CD4-positive, alpha-beta memory T cell (primary cell): ENCODE results near the gene CRABP2. TPM values are rescaled to one million over a fixed set of nuclear protein-coding genes. Genes with fewer than 3 reads are reported as not detected.

ENCODE experiments used
- polyA plus RNA-seq, 2 donors: library from polyadenylated mRNA; unstranded; fragments of 300-500 nt; fragmentation: Illumina TruSeq; gene quantifications; one replicate each; pipeline ENCODE4 v1.2.3, GENCODE V29; 2021
- total RNA-seq, 2 experiments: library from RNA; stranded (reverse); gene quantifications; one replicate each; pipeline ENCODE4 v1.2.3, GENCODE V29; 2021

CRABP2 gene
- total and polyA plus RNA-seq, 4 experiments from 2014 or later: 0.21 to 0.61 (median 0.55) TPM; not detected in 1

Other genes starting within 250 kb of the CRABP2 start
- 10 to 100 TPM; 65.0 to 69.6 TPM for gene MEF2D, start 204.8 kb downstream of the CRABP2 start, total RNA-seq
- gene MEF2D, start 204.8 kb downstream of the CRABP2 start, polyA plus RNA-seq: 10 to 100 TPM in 1 of 2 donors, 1 to 10 TPM in 1; 4.2 to 13.8 TPM
- gene IQGAP3, start 133.0 kb downstream of the CRABP2 start, total RNA-seq: not detected
- gene IQGAP3, start 133.0 kb downstream of the CRABP2 start, polyA plus RNA-seq: not detected
- under 1 TPM; 0.84 to 0.91 TPM for gene TTC24, start 125.9 kb downstream of the CRABP2 start, total RNA-seq
- gene TTC24, start 125.9 kb downstream of the CRABP2 start, polyA plus RNA-seq: under 1 TPM in 1 of 2 donors, not detected in 1; 0.12 TPM
- gene NAXE, start 113.8 kb downstream of the CRABP2 start, total RNA-seq: 10 to 100 TPM; 46.7 to 49.5 TPM
- 100 to 1,000 TPM in 1 of 2 donors, 10 to 100 TPM in 1; 93.3 to 152 TPM for gene NAXE, start 113.8 kb downstream of the CRABP2 start, polyA plus RNA-seq
- gene GPATCH4, start 104.1 kb downstream of the CRABP2 start, total RNA-seq: 10 to 100 TPM; 26.9 to 30.7 TPM
- gene GPATCH4, start 104.1 kb downstream of the CRABP2 start, polyA plus RNA-seq: 10 to 100 TPM in 1 of 2 donors, 1 to 10 TPM in 1; 8.1 to 58.5 TPM
- gene HAPLN2, start 86.2 kb downstream of the CRABP2 start, total RNA-seq: not detected
- gene HAPLN2, start 86.2 kb downstream of the CRABP2 start, polyA plus RNA-seq: not detected
- gene BCAN, start 63.5 kb downstream of the CRABP2 start, total RNA-seq: not detected
- gene BCAN, start 63.5 kb downstream of the CRABP2 start, polyA plus RNA-seq: not detected
- gene NES, start 28.2 kb downstream of the CRABP2 start, total RNA-seq: not detected
- gene NES, start 28.2 kb downstream of the CRABP2 start, polyA plus RNA-seq: not detected
- 10 to 100 TPM; 30.5 to 35.7 TPM for gene METTL25B, start 22.9 kb upstream of the CRABP2 start, total RNA-seq
- gene METTL25B, start 22.9 kb upstream of the CRABP2 start, polyA plus RNA-seq: 1 to 10 TPM; 4.6 to 7.5 TPM
- 10 to 100 TPM; 47.9 to 53.1 TPM for gene ISG20L2, start 23.2 kb upstream of the CRABP2 start, total RNA-seq
- 10 to 100 TPM; 11.4 to 19.3 TPM for gene ISG20L2, start 23.2 kb upstream of the CRABP2 start, polyA plus RNA-seq
- 10 to 100 TPM; 44.1 to 47.4 TPM for gene MRPL24, start 35.5 kb upstream of the CRABP2 start, total RNA-seq
- gene MRPL24, start 35.5 kb upstream of the CRABP2 start, polyA plus RNA-seq: 100 to 1,000 TPM in 1 of 2 donors, 10 to 100 TPM in 1; 86.7 to 150 TPM
- gene HDGF, start 46.1 kb upstream of the CRABP2 start, total RNA-seq: 10 to 100 TPM; 93.3 to 97.0 TPM
- gene HDGF, start 46.1 kb upstream of the CRABP2 start, polyA plus RNA-seq: 10 to 100 TPM; 23.8 to 49.3 TPM
- gene PRCC, start 62.0 kb upstream of the CRABP2 start, total RNA-seq: 10 to 100 TPM; 60.9 to 61.3 TPM
- 10 to 100 TPM; 32.8 to 52.7 TPM for gene PRCC, start 62.0 kb upstream of the CRABP2 start, polyA plus RNA-seq
- gene SH2D2A, start 111.3 kb upstream of the CRABP2 start, total RNA-seq: 10 to 100 TPM; 55.1 to 63.6 TPM
- 10 to 100 TPM; 29.1 to 53.9 TPM for gene SH2D2A, start 111.3 kb upstream of the CRABP2 start, polyA plus RNA-seq
- under 1 TPM in 1 of 2 experiments, not detected in 1; 0.06 TPM for gene INSRR, start 153.5 kb upstream of the CRABP2 start, total RNA-seq
- gene INSRR, start 153.5 kb upstream of the CRABP2 start, polyA plus RNA-seq: not detected
- gene NTRK1, start 155.3 kb upstream of the CRABP2 start, total RNA-seq: under 1 TPM in 1 of 2 experiments, not detected in 1; 0.23 TPM
- gene NTRK1, start 155.3 kb upstream of the CRABP2 start, polyA plus RNA-seq: not detected
- gene PEAR1, start 188.1 kb upstream of the CRABP2 start, total RNA-seq: under 1 TPM; 0.32 to 0.36 TPM
- not detected for gene PEAR1, start 188.1 kb upstream of the CRABP2 start, polyA plus RNA-seq
- gene LRRC71, start 215.0 kb upstream of the CRABP2 start, total RNA-seq: not detected
- not detected for gene LRRC71, start 215.0 kb upstream of the CRABP2 start, polyA plus RNA-seq